Panc1 (cell line): ENCODE data around the gene GRK3. TPM values are rescaled to one million over a fixed set of nuclear protein-coding genes. Genes with fewer than 3 reads are reported as not detected.

ENCODE experiments used
- ATAC-seq: fragments of 200-7000 bp; cut with Tn5 transposase; 2 replicates; pipeline ENCODE4 v1.9.1; 2020; ENCODE audit warnings: mild to moderate bottlenecking, moderate library complexity
- BruUV-seq: library from RNA; stranded (reverse); fragments of 400-500 nt; replicated peaks from 2 replicates; lab custom pipeline; 2021; lab: Mats Ljungman, UMichigan
- CTCF ChIA-PET: fragments of 300-600 bp; sonication (Branson Sonifier 250); formaldehyde crosslinking; loops from one replicate; lab custom pipeline; 2022; ENCODE audit warnings: antibody characterized with exemption; lab: Charles Lee
- POLR2A ChIA-PET: fragments of 300-600 bp; sonication (Branson Sonifier 250); formaldehyde crosslinking; loops from one replicate; lab custom pipeline; 2022; ENCODE audit warnings: antibody characterized with exemption; lab: Charles Lee
- DNase-seq: peaks from one replicate; pipeline ENCODE4 v3.0.0-alpha.2; 2010; ENCODE audit warnings: low read depth, low spot score
- H3K27ac ChIP-seq: 2 replicates; pipeline ENCODE4 v1.5.1; 2011; ENCODE audit warnings: mild to moderate bottlenecking, low read length, inconsistent platforms
- H3K27me3 ChIP-seq: fragments of 200-500 bp; sonication (Bioruptor generic); 2 replicates; pipeline ENCODE4 v1.6.0; 2014; ENCODE audit warnings: low read length, inconsistent platforms; ENCODE audit not compliant: control insufficient read depth, insufficient read depth
- H3K36me3 ChIP-seq: fragments of 200-500 bp; sonication (Bioruptor generic); 2 replicates; pipeline ENCODE4 v1.5.1; 2014; ENCODE audit warnings: inconsistent platforms, mild to moderate bottlenecking, low read length, moderate library complexity; ENCODE audit not compliant: control insufficient read depth, insufficient read depth
- H3K4me1 ChIP-seq: 2 replicates; pipeline ENCODE4 v1.5.1; 2011; ENCODE audit warnings: inconsistent platforms, mild to moderate bottlenecking, low read length, moderate library complexity; ENCODE audit not compliant: control insufficient read depth, insufficient read depth
- H3K4me3 ChIP-seq, 2 experiments: 2 replicates each; pipeline ENCODE4 v1.5.1; 2011 to 2012; ENCODE audit warnings: low read depth in 2 of 2, low read length in 2 of 2, mild to moderate bottlenecking in 2 of 2, inconsistent platforms in 1 of 2, moderate library complexity in 1 of 2
- H3K9me3 ChIP-seq: fragments of 200-500 bp; sonication (Bioruptor generic); 2 replicates; pipeline ENCODE4 v1.5.1; 2014; ENCODE audit warnings: low read depth, mild to moderate bottlenecking, inconsistent platforms, low read length, moderate library complexity; ENCODE audit not compliant: control insufficient read depth, insufficient read depth
- CTCF ChIP-seq: fragments of 450-650 bp; IDR thresholded peaks from 2 replicates; pipeline ENCODE4 v1.5.1; 2017; ENCODE audit warnings: mild to moderate bottlenecking
- POLR2AphosphoS5 ChIP-seq: IDR thresholded peaks from 2 replicates; pipeline ENCODE4 v1.6.1; 2012; ENCODE audit warnings: mild to moderate bottlenecking, low read depth, low read length, moderate library complexity
- REST ChIP-seq, 2 experiments: IDR thresholded peaks; 2 replicates each; pipeline ENCODE4 v1.6.1; 2011 to 2012; ENCODE audit warnings: low read depth in 2 of 2, control low read depth in 1 of 2, low read length in 1 of 2, mild to moderate bottlenecking in 1 of 2, moderate library complexity in 1 of 2; ENCODE audit not compliant: insufficient read depth in 1 of 2
- SIN3A ChIP-seq: IDR thresholded peaks from 2 replicates; pipeline ENCODE4 v1.6.1; 2012; ENCODE audit warnings: low read depth, mild to moderate bottlenecking, low read length, moderate library complexity, borderline replicate concordance; ENCODE audit not compliant: insufficient read depth
- TCF7L2 ChIP-seq: IDR thresholded peaks from 2 replicates; pipeline ENCODE4 v1.6.1; 2011; ENCODE audit warnings: mild to moderate bottlenecking, low read depth, low read length, inconsistent platforms
- in situ Hi-C: cut with HindIII; loops from 2 replicates; pipeline ENCODE4 v1.10.0; 2016; ENCODE audit warnings: low sequenced_read_pairs, low pct_unique_long_range_greater_than_20kb
- intact Hi-C: fragments of 100-400 bp; cut with micrococcal nuclease; formaldehyde crosslinking; loops from one replicate; pipeline ENCODE4 v1.10.0; 2022; ENCODE audit not compliant: unreplicated experiment
- total RNA-seq: library from RNA; stranded (reverse); gene quantifications from one replicate; pipeline ENCODE4 v1.2.1, GENCODE V29; 2021; ENCODE audit not compliant: unreplicated experiment

The GRK3 gene
- total RNA-seq, 1 experiment from 2014 or later: 12.0 TPM

GRCh38 chr22:25752615-25753214 is 188.2 kb downstream of the GRK3 start:
- no TSS peak for BruUV-seq
- CTCF ChIA-PET: no interaction called here
- ATAC-seq: no peak

GRCh38 chr22:25753252-25753651 is 188.8 kb downstream of the GRK3 start:
- BruUV-seq: no TSS peak
- no peak overlapping the region for H3K27ac ChIP-seq
- ATAC-seq (no peak), DNase-seq (no peak)
- ChIA-PET CTCF (no interaction called here), POLR2A (no interaction called here)
- intact Hi-C loops (no loop called here), in situ Hi-C loops (no loop called here)
- H3K9me3 ChIP-seq: no peaks in the 10 kb centered on the region
- H3K27me3 ChIP-seq: no peaks in the 10 kb centered on the region
- H3K4me1 ChIP-seq: no peaks in the 10 kb centered on the region
- H3K36me3 ChIP-seq: no peaks in the 10 kb centered on the region
- TF ChIP-seq SIN3A (no peak), POLR2AphosphoS5 (no peak), TCF7L2 (no peak), CTCF (no peak), REST (IDR thresholded peaks at IDR 0.05; ENCODE audit: insufficient read depth in 1 of 2, low read depth in 2 of 2, low read length in 1 of 2) (no peak)
- H3K4me3 ChIP-seq: no peak overlapping the region

More at GRCh38 chr22:25752615-25753214, 188.2 kb downstream of the GRK3 start:
- Histone ChIP-seq H3K36me3 (no peaks in the 10 kb centered on the region), H3K4me1 (no peaks in the 10 kb centered on the region), H3K9me3 (no peaks in the 10 kb centered on the region), H3K27me3 (no peaks in the 10 kb centered on the region), H3K4me3 (no peak overlapping the region), H3K27ac (no peak overlapping the region)
- TF ChIP-seq TCF7L2 (no peak), POLR2AphosphoS5 (no peak), CTCF (no peak), SIN3A (no peak), REST (IDR thresholded peaks at IDR 0.05; ENCODE audit: insufficient read depth in 1 of 2, low read depth in 2 of 2, low read length in 1 of 2) (no peak)
- intact Hi-C loops (no loop called here), in situ Hi-C loops (no loop called here)
- POLR2A ChIA-PET: no interaction called here
- no peak for DNase-seq
